Parathyroid adenoma (tissue), 2 donors: Measurements from ENCODE around the gene MYBPC2.

Experiments used
- H2AFZ ChIP-seq: fragments of 300-600 bp; sonication (generic); one replicate; pipeline ENCODE4 v1.7.0; 2017; ENCODE audit warnings: antibody characterized with exemption, mild to moderate bottlenecking
- H3K27ac ChIP-seq: fragments of 300-600 bp; sonication (generic); one replicate; pipeline ENCODE4 v1.7.0; 2017
- H3K27me3 ChIP-seq: fragments of 300-600 bp; sonication (generic); one replicate; pipeline ENCODE4 v1.7.0; 2017; ENCODE audit warnings: low read length; ENCODE audit not compliant: control insufficient read depth, insufficient read depth
- H3K36me3 ChIP-seq: fragments of 300-600 bp; sonication (generic); one replicate; pipeline ENCODE4 v1.7.0; 2017; ENCODE audit warnings: low read length; ENCODE audit not compliant: control insufficient read depth, insufficient read depth
- H3K4me1 ChIP-seq: fragments of 300-600 bp; sonication (generic); one replicate; pipeline ENCODE4 v1.7.0; 2017; ENCODE audit warnings: control low read depth
- H3K4me2 ChIP-seq: fragments of 300-600 bp; sonication (generic); one replicate; pipeline ENCODE4 v1.7.0; 2017; ENCODE audit warnings: low read length
- H3K4me3 ChIP-seq: fragments of 300-600 bp; sonication (generic); one replicate; pipeline ENCODE4 v1.7.0; 2017; ENCODE audit warnings: low read depth, low read length
- H3K79me2 ChIP-seq: fragments of 300-600 bp; sonication (generic); one replicate; pipeline ENCODE4 v1.7.0; 2017; ENCODE audit warnings: control low read depth
- H3K9ac ChIP-seq: fragments of 300-600 bp; sonication (generic); one replicate; pipeline ENCODE4 v1.7.0; 2017; ENCODE audit warnings: mild to moderate bottlenecking
- H3K9me3 ChIP-seq: fragments of 300-600 bp; sonication (generic); one replicate; pipeline ENCODE4 v1.7.0; 2017; ENCODE audit warnings: low read length; ENCODE audit not compliant: control insufficient read depth
- TF ChIP-seq, protein P1 (sequence below): fragments of 300-600 bp; sonication (generic); IDR thresholded peaks from one replicate; pipeline ENCODE4 v1.7.0; 2017; ENCODE audit warnings: antibody characterized with exemption, mild to moderate bottlenecking
- donor health status: primary hyperparathyroidism.

MYBPC2 gene

DNA sequence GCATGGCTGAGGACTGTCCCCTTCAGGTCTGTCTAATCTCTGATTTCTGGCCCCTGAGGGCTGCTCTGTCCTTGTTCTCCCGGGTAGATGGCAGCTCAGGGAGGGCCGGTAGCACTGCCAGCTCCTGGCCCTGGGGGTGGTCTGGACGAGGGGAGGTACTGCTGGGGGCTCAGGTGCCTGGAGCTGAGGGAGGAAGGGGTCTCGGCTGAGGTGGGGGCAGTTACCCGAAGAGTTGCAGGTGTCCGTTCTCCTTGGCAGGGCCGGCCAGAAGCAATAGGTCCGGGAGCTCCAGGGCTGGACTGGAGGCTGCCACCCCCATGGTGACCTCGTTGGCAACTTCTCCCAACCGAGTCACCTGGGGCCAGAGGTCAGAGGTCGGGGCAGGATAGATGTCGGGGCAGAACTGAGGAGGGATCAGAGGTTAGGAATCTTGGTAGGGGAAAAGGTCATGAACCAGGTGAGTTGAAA, 42.4 kb downstream of the MYBPC2 start:
- H3K79me2 ChIP-seq: peaks cover 22% of the 10 kb centered on the region
- H3K4me2 ChIP-seq: no peak overlapping the region
- TF ChIP-seq, protein P1, sequence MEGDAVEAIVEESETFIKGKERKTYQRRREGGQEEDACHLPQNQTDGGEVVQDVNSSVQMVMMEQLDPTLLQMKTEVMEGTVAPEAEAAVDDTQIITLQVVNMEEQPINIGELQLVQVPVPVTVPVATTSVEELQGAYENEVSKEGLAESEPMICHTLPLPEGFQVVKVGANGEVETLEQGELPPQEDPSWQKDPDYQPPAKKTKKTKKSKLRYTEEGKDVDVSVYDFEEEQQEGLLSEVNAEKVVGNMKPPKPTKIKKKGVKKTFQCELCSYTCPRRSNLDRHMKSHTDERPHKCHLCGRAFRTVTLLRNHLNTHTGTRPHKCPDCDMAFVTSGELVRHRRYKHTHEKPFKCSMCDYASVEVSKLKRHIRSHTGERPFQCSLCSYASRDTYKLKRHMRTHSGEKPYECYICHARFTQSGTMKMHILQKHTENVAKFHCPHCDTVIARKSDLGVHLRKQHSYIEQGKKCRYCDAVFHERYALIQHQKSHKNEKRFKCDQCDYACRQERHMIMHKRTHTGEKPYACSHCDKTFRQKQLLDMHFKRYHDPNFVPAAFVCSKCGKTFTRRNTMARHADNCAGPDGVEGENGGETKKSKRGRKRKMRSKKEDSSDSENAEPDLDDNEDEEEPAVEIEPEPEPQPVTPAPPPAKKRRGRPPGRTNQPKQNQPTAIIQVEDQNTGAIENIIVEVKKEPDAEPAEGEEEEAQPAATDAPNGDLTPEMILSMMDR: no peak

DNA sequence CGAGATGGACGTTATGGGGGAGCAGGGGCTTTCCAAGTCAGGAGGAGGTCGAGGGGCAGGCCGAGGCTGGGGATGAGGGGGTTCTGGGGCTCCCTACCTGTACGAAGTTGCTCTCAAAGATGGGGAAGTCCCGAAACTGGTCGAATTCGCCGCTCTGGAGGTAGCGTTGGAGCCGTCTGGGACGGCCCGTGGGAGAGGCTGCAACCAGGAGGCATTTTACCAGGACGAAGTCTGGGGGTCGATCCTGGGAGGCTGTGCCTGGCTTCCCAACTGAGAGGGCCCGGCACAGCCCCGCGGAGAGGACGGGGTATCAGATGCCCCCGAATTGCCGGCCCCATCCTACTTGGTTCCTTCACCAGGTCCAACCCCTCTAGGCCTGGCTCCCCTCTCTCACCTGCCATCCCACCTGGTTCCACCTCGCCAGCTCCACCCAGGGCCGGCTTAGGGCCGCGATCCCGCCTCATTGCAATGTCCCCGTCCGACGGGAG, 43.1 kb downstream of the MYBPC2 start:
- Histone ChIP-seq H3K79me2 (peaks cover 24% of the 10 kb centered on the region), H3K9me3 (no peaks in the 10 kb centered on the region), H3K27me3 (no peaks in the 10 kb centered on the region), H3K4me2 (peak overlapping the region; percentile 90), H3K27ac (peak overlapping the region; percentile 99), H3K9ac (no peak overlapping the region), H3K4me1 (peaks cover 11% of the 10 kb centered on the region), H3K36me3 (no peaks in the 10 kb centered on the region), H2AFZ (peak overlapping the region; percentile 100), H3K4me3 (peak overlapping the region; percentile 95)
- TF ChIP-seq, protein P1: no peak

More for the DNA sequence above, 42.4 kb downstream of the MYBPC2 start:
- no peaks in the 10 kb centered on the region for H3K27me3 ChIP-seq
- H2AFZ ChIP-seq: no peak overlapping the region
- peaks cover 11% of the 10 kb centered on the region for H3K4me1 ChIP-seq
- H3K36me3 ChIP-seq: no peaks in the 10 kb centered on the region
- H3K9ac ChIP-seq: no peak overlapping the region
- H3K9me3 ChIP-seq: no peaks in the 10 kb centered on the region
- H3K4me3 ChIP-seq: no peak overlapping the region
- no peak overlapping the region for H3K27ac ChIP-seq

DNA sequence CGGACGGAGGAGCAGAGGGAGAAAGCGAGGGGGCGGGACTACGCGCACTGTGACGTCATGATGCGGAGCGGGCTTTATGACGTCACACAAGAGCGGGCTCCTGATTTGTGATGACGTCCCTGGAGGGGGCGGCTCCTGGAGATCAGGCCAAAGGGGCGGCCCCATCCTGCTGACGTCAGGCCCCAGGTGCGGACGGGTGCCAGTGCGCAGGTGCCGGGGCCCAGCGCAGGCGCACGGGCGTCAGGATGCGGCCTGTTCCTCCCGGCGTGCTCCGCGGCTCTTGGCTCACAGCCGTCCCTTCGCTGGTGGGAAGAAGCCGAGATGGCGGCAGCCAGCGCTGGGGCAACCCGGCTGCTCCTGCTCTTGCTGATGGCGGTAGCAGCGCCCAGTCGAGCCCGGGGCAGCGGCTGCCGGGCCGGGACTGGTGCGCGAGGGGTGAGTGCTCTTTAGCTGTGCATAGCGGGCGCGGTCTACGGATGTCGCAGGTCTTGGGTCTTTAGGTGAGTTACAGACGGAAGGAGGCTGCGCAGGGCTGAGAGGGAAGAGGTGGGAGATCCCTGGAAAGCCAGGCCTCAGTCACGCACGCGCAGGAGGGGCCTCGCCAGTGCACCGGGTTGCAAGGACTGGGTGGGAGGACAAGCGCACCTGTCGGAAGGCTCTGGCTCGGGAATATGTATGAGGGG, 43.7 kb downstream of the MYBPC2 start, which contains the start of the genes EMC10 and GARIN5A:
Gene EMC10 (plus strand): TSS at position 284 of the 683 bp plus-strand sequence. CDS start 38 bp downstream, at position 322.
Gene GARIN5A (minus strand): TSS at position 625 of the 683 bp plus-strand sequence. CDS start 460 bp downstream, at position 165.
- H3K9me3 ChIP-seq: no peaks in the 10 kb centered on the region
- TF ChIP-seq, protein P1: no peak
- peak within 1 kb of the TSS; percentile 90 for H3K4me2 ChIP-seq
- peak within 1 kb of the TSS; percentile 100 for H3K9ac ChIP-seq
- peak within 1 kb of the TSS; percentile 99 for H3K27ac ChIP-seq
- H3K27me3 ChIP-seq: no peaks in the 10 kb centered on the region
- H3K4me3 ChIP-seq: peak within 1 kb of the TSS; percentile 95
- no peaks in the 10 kb centered on the region for H3K36me3 ChIP-seq
- H3K79me2 ChIP-seq: peaks cover 24% of the 10 kb centered on the region
- peaks cover 11% of the 10 kb centered on the region for H3K4me1 ChIP-seq
- peak within 1 kb of the TSS; percentile 100 for H2AFZ ChIP-seq

DNA sequence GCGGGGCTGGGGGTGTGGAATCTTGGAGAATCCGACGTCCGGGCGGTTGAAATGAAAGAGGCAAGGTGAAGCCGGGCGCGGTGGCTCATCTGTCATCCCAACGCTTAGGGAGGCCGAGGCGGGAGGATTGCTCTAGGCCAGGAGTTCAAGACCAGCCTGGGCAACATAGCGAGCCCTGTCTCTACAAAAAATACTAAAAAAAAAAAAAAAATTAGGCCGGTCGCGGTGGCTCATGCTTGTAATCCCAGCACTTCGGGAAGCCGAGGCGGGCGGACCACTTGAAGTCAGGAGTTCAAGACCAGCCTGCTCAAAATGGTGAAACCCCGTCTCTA, 44.2 kb downstream of the MYBPC2 start:
- H3K4me2 ChIP-seq: peak overlapping the region; percentile 90
- H3K9me3 ChIP-seq: no peaks in the 10 kb centered on the region
- H3K27me3 ChIP-seq: no peaks in the 10 kb centered on the region
- peak overlapping the region; percentile 99 for H3K27ac ChIP-seq
- H3K79me2 ChIP-seq: peaks cover 24% of the 10 kb centered on the region
- TF ChIP-seq, protein P1: no peak
- peaks cover 11% of the 10 kb centered on the region for H3K4me1 ChIP-seq
- H3K4me3 ChIP-seq: peak overlapping the region; percentile 95
- peak overlapping the region; percentile 100 for H3K9ac ChIP-seq
- H2AFZ ChIP-seq: peak overlapping the region; percentile 100
- no peaks in the 10 kb centered on the region for H3K36me3 ChIP-seq
